Trophoblast cell (in vitro differentiated cells and primary cell): Measurements from ENCODE around the gene TCEA3.
"Not testable (repeated sequence)": the region's sequence is repeated elsewhere in the genome, so short reads cannot be mapped to it uniquely, and the experiment has no call there.

Experiments used
- DNase-seq, 2 donors: peaks; one replicate each; pipeline ENCODE4 v3.0.0-alpha.2; 2016
- H2AFZ ChIP-seq: 2 replicates; pipeline ENCODE4 v1.6.1; 2013; ENCODE audit warnings: low read length, moderate library complexity, mild to moderate bottlenecking; ENCODE audit not compliant: insufficient read depth, poor library complexity
- H2AK5ac ChIP-seq: 2 replicates; pipeline ENCODE4 v1.6.1; 2013; ENCODE audit warnings: mild to moderate bottlenecking, low read length
- H2BK120ac ChIP-seq: 2 replicates; pipeline ENCODE4 v1.6.1; 2013; ENCODE audit warnings: low read length, mild to moderate bottlenecking, moderate library complexity; ENCODE audit not compliant: insufficient read depth, poor library complexity
- H2BK12ac ChIP-seq: 2 replicates; pipeline ENCODE4 v1.6.1; 2013; ENCODE audit warnings: mild to moderate bottlenecking, low read length, moderate library complexity
- H2BK5ac ChIP-seq: 2 replicates; pipeline ENCODE4 v1.6.1; 2013; ENCODE audit warnings: low read length, low read depth, moderate library complexity, mild to moderate bottlenecking; ENCODE audit not compliant: poor library complexity
- H3K14ac ChIP-seq: 2 replicates; pipeline ENCODE4 v1.6.1; 2013; ENCODE audit warnings: mild to moderate bottlenecking, low read length
- H3K18ac ChIP-seq: 2 replicates; pipeline ENCODE4 v1.6.1; 2013; ENCODE audit warnings: mild to moderate bottlenecking, low read length
- H3K23ac ChIP-seq: 2 replicates; pipeline ENCODE4 v1.6.1; 2013; ENCODE audit warnings: low read length
- H3K27ac ChIP-seq: 2 replicates; pipeline ENCODE4 v1.5.1; 2013; ENCODE audit warnings: low read depth, mild to moderate bottlenecking, inconsistent platforms, low read length, moderate library complexity
- H3K27me3 ChIP-seq: 2 replicates; pipeline ENCODE4 v1.6.1; 2013; ENCODE audit warnings: inconsistent platforms, mild to moderate bottlenecking, low read length, moderate library complexity; ENCODE audit not compliant: insufficient read depth
- H3K36me3 ChIP-seq, 2 experiments: 1 replicate in 1 of 2; 2 replicates in 1 of 2; pipeline ENCODE4 v1.6.1; 2013; ENCODE audit warnings: low read length in 2 of 2, mild to moderate bottlenecking in 2 of 2, moderate library complexity in 1 of 2; ENCODE audit not compliant: insufficient read depth in 2 of 2, control insufficient read depth in 1 of 2
- H3K4ac ChIP-seq: 2 replicates; pipeline ENCODE4 v1.6.1; 2013; ENCODE audit warnings: low read depth, mild to moderate bottlenecking, low read length, moderate library complexity
- H3K4me1 ChIP-seq, 2 experiments: 1 replicate in 1 of 2; 2 replicates in 1 of 2; pipeline ENCODE4 v1.6.1; 2013; ENCODE audit warnings: low read length in 2 of 2, mild to moderate bottlenecking in 2 of 2, moderate library complexity in 1 of 2; ENCODE audit not compliant: insufficient read depth in 2 of 2, control insufficient read depth in 1 of 2
- H3K4me2 ChIP-seq: 2 replicates; pipeline ENCODE4 v1.6.1; 2013; ENCODE audit warnings: inconsistent platforms, mild to moderate bottlenecking, low read length, moderate library complexity
- H3K4me3 ChIP-seq: 2 replicates; pipeline ENCODE4 v1.5.1; 2013; ENCODE audit warnings: mild to moderate bottlenecking, low read depth, low read length, inconsistent platforms
- H3K79me1 ChIP-seq: one replicate; pipeline ENCODE4 v1.6.1; 2013; ENCODE audit warnings: low read length
- H3K79me2 ChIP-seq: 2 replicates; pipeline ENCODE4 v1.6.1; 2013; ENCODE audit warnings: low read length, mild to moderate bottlenecking; ENCODE audit not compliant: control insufficient read depth, insufficient read depth, poor library complexity
- H3K9ac ChIP-seq: 2 replicates; pipeline ENCODE4 v1.6.1; 2013; ENCODE audit warnings: mild to moderate bottlenecking, low read length
- H3K9me3 ChIP-seq: 2 replicates; pipeline ENCODE4 v1.6.1; 2013; ENCODE audit warnings: low read depth, mild to moderate bottlenecking, control low read depth, inconsistent platforms, low read length; ENCODE audit not compliant: insufficient read depth
- H4K12ac ChIP-seq: 2 replicates; pipeline ENCODE4 v1.6.1; 2013; ENCODE audit warnings: low read depth, mild to moderate bottlenecking, low read length, moderate library complexity
- H4K8ac ChIP-seq: 2 replicates; pipeline ENCODE4 v1.6.1; 2013; ENCODE audit warnings: low read depth, mild to moderate bottlenecking, low read length, moderate library complexity
- H4K91ac ChIP-seq: one replicate; pipeline ENCODE4 v1.6.1; 2013; ENCODE audit warnings: low read depth, mild to moderate bottlenecking, low read length, moderate library complexity
- WGBS: extraction: QIAGEN DNeasy Blood & Tissue Kit; methylation state at CpG from one replicate; pipeline ENCODE4 v1.1.7; 2013; ENCODE audit warnings: missing lambda C conversion rate; ENCODE audit not compliant: insufficient read length, insufficient coverage; ENCODE audit errors: extremely low coverage; 5-methylcytosine and 5-hydroxymethylcytosine counted together

TCEA3 gene

GRCh38 chr1:23374079-23374735, 50.3 kb downstream of the TCEA3 start:
- DNase-seq, H2BK120ac ChIP-seq, H3K36me3 ChIP-seq, H3K4me3 ChIP-seq, H2AK5ac ChIP-seq, H4K8ac ChIP-seq, H3K4me2 ChIP-seq, H3K27me3 ChIP-seq, H3K9me3 ChIP-seq, H3K79me2 ChIP-seq, H3K23ac ChIP-seq, H3K9ac ChIP-seq, H3K14ac ChIP-seq, H2BK12ac ChIP-seq, H2AFZ ChIP-seq, H2BK5ac ChIP-seq, H3K18ac ChIP-seq, H3K4ac ChIP-seq, H4K91ac ChIP-seq, H4K12ac ChIP-seq: not testable (repeated sequence)
- H3K79me1 ChIP-seq = peaks cover 19% of the 10 kb centered on the region
- H3K27ac ChIP-seq = peak overlapping the region; percentile 4
- no CpG with 5 or more reads among the region's 12 CpGs for WGBS
- peaks cover 11 to 24% of the 10 kb centered on the region in 2 experiments for H3K4me1 ChIP-seq

GRCh38 chr1:23371987-23372880, 52.3 kb downstream of the TCEA3 start:
- Histone ChIP-seq H2BK5ac (no peak overlapping the region), H3K4me1 (peaks cover 11 to 24% of the 10 kb centered on the region in 2 experiments), H3K4ac (peak overlapping the region; percentile 7), H3K4me3 (no peak overlapping the region), H4K8ac (peak overlapping the region; percentile 15), H2AFZ (no peak overlapping the region), H3K14ac (peak overlapping the region; percentile 14), H3K79me1 (peaks cover 33% of the 10 kb centered on the region), H2AK5ac (no peak overlapping the region), H4K91ac (peak overlapping the region; percentile 17), H3K9me3 (no peaks in the 10 kb centered on the region), H4K12ac (no peak overlapping the region), H2BK120ac (peak overlapping the region; percentile 44), H3K79me2 (peaks cover 15% of the 10 kb centered on the region), H2BK12ac (peak overlapping the region; percentile 4), H3K9ac (no peak overlapping the region), H3K27me3 (no peaks in the 10 kb centered on the region), H3K27ac (peak overlapping the region; percentile 93), H3K23ac (no peak overlapping the region), H3K18ac (peak overlapping the region; percentile 24), H3K36me3 (peaks cover 2 to 4% of the 10 kb centered on the region in 2 experiments), H3K4me2 (no peak overlapping the region)
- DNase-seq = no peak
- WGBS = no CpG with 5 or more reads among the region's 13 CpGs

DNA sequence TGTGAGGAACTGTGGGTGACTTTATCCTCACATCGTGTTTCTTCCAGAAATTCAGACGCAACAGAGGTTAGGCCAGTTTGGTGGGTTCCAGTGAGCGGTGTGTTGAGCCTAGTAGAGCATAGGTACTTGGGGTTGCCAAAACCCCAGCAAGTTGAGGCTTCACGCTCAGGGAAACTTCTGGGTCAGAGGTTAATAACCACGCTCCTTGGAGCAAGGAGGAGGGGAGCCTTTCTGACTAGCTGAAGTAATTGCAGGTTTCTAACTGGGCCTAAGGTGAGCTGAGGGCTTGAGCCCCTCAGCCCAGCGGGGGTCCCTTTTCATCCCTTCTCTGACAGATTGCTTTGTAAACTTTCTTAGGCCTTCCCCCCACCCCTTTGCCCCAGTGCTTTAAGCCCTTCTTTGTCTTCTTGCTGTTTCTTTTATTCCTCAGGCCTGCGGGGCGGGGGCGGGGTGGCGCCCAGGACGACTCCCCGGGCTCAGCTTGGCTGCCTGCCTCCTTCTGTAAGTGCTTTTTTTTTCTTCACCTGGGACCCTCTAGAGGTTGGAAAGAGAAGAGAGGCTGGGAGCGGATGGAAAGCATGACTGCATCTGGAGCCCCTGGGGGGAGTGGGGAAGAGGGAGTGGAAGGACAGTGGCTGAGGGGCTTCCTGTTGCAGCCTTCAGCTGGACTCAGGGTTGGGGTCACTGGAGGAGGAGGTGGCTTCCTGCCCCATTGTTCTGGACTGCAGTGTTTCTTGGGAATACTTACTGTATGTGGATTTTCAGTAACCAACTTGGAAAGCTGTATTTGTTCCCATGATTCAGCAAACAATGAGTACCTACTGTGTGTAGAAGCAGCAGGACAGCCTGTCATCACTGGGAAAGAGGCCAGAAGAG, 53.6 kb downstream of the TCEA3 start:
- Histone ChIP-seq H3K27me3 (no peaks in the 10 kb centered on the region), H3K9me3 (no peaks in the 10 kb centered on the region), H3K79me1 (peaks cover 30% of the 10 kb centered on the region), H3K4me3 (no peak overlapping the region), H3K4me1 (peaks cover 11 to 22% of the 10 kb centered on the region in 2 experiments), H2BK12ac (peak overlapping the region; percentile 29), H3K27ac (peak overlapping the region; percentile 93), H2BK5ac (peak overlapping the region; percentile 81), H3K23ac (no peak overlapping the region), H4K91ac (peak overlapping the region; percentile 84), H2BK120ac (peak overlapping the region; percentile 90), H3K18ac (peak overlapping the region; percentile 51), H3K9ac (no peak overlapping the region), H4K8ac (peak overlapping the region; percentile 59), H2AK5ac (peak overlapping the region; percentile 26), H2AFZ (peak overlapping the region; percentile 17), H3K4me2 (peak overlapping the region; percentile 71), H3K36me3 (peaks cover 2 to 4% of the 10 kb centered on the region in 2 experiments), H3K79me2 (peaks cover 15% of the 10 kb centered on the region), H3K4ac (peak overlapping the region; percentile 29), H3K14ac (peak overlapping the region; percentile 80), H4K12ac (peak overlapping the region; percentile 67)
- DNase-seq = peak in 1 of 2 donors; percentile 36
- WGBS = no CpG with 5 or more reads among the region's 13 CpGs

GRCh38 chr1:23370330-23370708, 54.2 kb downstream of the TCEA3 start:
- Histone ChIP-seq H2BK120ac (peak overlapping the region; percentile 90), H3K14ac (peak overlapping the region; percentile 20), H3K79me1 (peaks cover 30% of the 10 kb centered on the region), H3K4me2 (peak overlapping the region; percentile 71), H3K9ac (no peak overlapping the region), H3K4me3 (no peak overlapping the region), H2BK12ac (peak overlapping the region; percentile 76), H3K18ac (no peak overlapping the region), H3K36me3 (peaks cover 2 to 4% of the 10 kb centered on the region in 2 experiments), H4K8ac (peak overlapping the region; percentile 59), H3K9me3 (no peaks in the 10 kb centered on the region), H3K4me1 (peaks cover 11 to 22% of the 10 kb centered on the region in 2 experiments), H2BK5ac (peak overlapping the region; percentile 81), H3K27me3 (no peaks in the 10 kb centered on the region), H3K27ac (peak overlapping the region; percentile 93), H3K4ac (peak overlapping the region; percentile 6), H4K12ac (peak overlapping the region; percentile 67), H3K23ac (no peak overlapping the region), H2AFZ (no peak overlapping the region), H3K79me2 (peaks cover 15% of the 10 kb centered on the region), H4K91ac (peak overlapping the region; percentile 84), H2AK5ac (peak overlapping the region; percentile 3)
- no CpG with 5 or more reads among the region's 5 CpGs for WGBS
- DNase-seq = no peak
